Mucosa of gallbladder (tissue), 1 donor: ENCODE data around the gene SLC22A23. TPM values are rescaled to one million over a fixed set of nuclear protein-coding genes. Genes with fewer than 3 reads are reported as not detected.

Source experiments
- DNase-seq: peaks from one replicate; pipeline ENCODE4 v3.0.0-alpha.2; 2020; ENCODE audit warnings: low spot score
- total RNA-seq: library from RNA; stranded (reverse); gene quantifications from one replicate; pipeline ENCODE4 v1.2.1, GENCODE V29; 2021
- donor health status: DM: no; HTN: no; CAD: no.

The SLC22A23 gene
- total RNA-seq, 1 donor from 2014 or later, result 46.0 TPM

DNA sequence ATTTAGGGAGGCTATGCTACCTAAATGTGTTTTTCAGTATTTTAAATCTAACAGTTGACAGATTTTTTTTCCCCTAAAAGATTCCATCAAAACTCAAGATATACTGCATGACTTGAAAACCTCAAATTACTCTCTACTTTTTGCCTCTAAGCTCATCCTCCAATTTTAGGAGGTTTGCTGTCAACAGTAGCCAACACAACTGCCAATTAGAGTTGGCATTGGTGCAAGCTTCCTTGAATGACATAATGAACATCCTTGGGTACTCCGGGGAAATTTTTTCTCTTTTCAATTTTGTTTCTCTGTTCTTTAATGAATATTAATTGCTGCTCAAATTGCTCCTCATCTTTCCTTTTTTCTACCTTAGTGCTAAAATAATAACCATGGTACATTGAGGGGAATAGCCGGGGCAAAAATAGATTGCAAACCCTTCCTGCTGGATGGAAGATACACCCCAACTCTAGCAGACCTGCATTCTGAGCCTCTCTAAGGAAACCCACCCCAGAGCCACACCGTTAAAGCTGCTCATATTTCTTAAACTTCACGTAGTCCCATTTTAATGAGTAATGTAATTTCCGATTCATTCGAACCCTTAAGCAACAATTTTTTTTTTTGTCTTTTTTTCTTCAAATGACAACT is 34.3 kb downstream of the SLC22A23 start:
- DNase-seq, result no peak

DNA sequence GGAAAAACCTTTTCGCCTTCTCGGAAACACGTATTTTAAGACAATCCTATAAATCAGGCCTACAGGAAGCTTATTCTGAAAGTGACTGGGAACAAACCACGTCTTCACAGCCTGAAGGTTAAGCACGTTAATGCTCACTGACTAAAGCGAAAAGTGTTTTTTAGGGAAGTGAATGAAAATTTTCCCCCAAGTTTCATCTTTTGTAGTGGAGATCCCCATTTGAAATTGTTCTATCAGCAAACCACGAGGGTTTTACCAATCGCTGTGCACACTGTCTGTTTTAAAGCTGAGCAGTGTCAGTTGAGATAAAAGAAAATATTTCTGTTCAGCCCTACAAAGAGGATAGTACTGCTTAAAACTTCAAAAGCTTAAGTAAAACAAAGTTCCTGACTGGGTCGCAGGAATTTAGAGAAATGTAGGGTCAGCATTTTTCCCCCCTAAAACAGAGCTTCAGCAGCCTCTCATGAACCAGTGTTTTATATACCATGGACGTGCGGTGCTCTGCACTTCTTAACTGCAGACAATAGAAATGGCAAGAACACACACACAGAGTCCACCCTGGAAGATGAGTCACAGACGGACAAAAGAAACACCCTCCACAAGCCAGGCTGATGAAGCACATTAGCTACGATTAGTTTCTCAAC is 34.9 kb downstream of the SLC22A23 start:
- no peak for DNase-seq

DNA sequence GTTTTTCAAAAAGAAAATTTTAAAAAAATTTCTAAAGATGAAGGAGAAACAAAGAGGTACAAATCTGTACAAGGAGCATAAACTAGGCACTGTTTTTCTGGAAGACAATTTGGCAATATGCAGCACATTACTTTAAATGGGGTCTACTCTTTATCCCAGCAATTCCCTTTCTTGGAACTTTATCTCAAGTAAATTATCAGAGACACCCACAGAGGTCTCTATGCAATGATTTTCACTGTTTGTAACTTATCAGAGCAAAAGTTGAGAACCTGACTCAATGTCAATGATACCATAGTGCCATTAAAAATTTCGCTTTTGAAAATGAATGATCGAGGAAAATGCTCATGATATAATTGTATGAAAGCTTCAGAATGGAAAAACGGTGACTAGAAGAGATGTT is 35.7 kb downstream of the SLC22A23 start:
- DNase-seq, result no peak

DNA sequence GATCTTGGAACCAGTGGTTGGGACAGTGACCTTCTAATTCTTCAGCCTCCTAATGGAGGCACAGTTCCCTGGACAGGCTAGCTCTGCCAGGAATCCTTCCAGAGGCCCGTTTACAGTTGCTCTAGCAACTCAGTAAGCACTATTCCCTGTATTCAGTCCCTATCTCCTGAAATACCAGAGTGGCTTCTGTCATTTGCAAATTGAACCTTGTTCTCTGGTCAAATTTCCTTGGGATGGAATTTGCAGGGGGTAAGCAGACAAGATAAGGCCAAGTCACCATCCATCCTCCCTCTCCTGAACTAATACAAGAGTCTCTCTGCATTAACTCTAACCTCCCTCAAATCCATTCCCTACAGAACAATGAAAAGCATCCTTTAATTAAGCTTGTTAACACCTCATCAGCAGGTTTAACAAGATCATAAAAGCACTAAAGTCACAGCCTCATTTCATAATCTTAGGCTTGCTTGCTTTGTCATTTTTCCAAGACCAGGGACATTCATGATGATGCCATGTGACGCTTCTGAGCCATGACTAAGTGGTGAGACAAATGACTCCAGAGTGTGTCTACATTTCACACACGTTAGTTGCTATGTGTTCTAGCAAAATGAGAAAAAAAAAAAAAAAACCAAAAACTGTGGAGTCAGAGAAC is 37.1 kb downstream of the SLC22A23 start:
- DNase-seq, result no peak

DNA sequence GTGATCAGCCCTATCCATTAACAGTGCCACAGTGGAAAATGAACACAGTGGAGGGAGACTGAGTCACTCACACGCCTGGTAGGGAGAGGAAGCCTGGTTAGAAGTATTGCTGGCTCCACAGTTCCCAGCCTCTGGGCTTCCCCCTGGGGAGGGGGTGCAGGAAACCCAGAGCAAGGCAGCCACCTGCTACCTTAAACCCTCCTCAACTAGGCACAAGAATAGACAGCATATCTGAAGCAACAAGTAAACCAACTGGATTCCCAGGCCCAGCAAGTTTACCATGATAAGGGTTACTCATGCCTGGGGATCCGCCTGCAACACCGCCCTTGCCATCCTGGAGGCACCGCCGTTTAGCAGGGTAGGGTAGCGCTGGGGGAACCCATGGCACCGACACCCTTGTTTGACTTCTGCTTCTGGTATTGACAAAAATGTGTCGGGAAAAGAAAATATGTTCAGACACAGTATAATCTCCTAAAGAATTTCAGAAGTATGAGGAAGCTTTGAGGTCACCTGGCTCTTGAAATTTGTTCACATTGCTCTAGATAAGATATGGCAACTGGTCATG is 38.3 kb downstream of the SLC22A23 start:
- peak; percentile 57 for DNase-seq

DNA sequence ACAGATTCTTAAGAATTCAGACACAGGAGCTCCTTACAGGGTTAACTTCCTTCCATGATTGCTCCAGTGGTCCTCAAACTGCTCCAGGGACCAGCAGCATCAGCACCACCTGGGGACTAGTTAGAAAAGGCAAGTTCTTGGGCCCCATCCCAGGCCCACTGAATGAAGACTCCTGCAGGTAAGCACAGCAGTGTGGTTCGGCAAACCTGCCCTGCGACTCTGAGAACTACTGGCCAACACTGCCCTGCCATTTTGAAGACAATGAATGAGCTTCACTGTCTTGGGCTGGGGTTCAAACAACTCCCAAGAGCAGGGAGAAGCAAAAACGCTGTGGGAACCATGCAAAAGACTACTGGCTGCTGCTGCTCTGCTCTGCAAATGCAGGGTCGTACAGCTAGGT is 39.4 kb downstream of the SLC22A23 start:
- no peak for DNase-seq

DNA sequence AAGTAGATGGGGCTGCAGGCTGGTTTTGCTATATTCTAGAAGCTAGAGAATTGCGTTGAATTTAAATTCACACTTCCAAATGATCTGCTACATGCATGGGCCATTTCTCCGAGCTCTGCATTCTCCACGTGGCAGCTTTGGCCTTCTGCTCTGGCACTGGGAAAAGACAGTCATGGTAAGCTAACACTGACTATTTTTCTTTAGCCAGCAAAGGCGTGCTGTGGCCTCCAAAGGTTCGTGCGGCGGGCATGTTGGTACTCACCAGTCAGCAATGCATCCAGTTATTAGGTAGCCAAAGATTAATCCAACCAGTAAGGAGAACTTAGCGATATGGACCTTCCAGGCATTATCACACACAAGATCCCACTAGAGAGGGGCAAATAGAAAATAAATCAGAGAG is 41.4 kb downstream of the SLC22A23 start:
- no peak for DNase-seq

DNA sequence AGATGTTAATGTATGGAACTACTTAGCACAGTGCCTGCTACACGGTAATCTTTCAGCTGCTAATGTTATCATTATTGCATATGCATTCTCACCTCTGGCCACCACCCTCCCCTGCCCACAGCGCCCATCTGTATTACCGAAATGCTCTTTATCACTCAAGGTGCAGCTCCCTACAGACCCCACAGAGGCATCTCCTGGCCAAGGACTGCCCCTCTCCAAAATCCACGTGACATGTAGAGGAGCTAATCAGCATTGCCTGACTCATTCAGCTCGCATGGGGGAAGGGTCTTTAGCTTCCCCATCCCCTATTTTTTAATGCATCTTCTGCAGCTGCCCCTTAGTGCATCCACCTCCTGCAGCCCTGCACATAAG is 41.8 kb downstream of the SLC22A23 start:
- DNase-seq, result no peak

DNA sequence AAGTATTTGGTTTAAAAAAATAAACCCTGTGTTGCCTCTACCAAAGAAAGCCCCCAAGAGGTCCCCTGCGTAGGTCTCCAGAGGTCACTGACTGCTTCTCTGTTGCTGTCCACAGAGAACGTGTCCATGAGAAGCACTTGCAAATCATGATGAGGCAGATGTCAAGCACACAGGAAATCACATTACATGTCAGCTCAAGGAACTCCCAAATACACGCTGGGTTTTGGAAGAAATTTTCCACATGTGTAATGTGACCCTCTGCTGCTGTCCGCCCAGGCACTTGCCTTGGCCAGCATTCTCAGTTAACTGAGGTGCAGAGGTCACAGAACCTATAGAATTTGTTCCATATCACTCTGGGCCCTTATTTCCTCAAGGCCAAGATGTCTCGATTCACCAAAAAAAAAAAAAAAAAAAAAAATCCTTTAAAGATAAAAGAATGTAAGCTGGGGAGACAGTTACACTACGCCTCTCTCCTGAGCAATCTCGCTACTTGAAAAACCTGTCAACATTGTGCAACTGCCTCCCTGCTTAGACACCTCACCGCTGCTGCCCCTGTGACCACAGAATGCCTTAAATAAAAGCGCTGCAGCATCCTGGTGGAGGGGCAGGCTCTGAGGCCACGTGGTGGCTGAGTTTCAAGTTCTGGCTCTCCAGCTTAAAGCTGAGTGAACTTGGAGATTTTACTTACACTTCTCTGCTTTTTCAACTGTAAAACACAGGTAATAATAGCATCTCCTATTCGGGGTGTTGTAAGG is 42.3 kb downstream of the SLC22A23 start:
- no peak for DNase-seq

DNA sequence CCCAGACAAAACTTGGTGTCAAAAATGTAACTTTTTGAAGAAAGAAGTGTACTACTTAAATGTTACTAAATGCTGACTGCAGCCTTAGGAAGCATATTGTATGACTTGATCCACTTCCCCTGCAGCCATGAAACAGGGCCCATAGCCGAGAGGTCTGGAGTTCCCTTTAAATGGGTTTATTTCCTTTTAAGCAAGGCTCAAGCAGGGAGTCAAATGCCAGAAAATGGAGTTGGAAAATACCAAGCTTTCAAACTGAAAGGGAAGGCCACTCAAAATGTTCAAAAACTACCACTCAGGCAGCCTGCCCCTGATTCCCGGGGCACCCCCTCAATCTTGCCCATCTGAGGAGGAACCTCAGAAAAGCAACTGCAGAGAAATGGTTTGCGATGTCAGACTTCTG is 43.3 kb downstream of the SLC22A23 start:
- no peak for DNase-seq

DNA sequence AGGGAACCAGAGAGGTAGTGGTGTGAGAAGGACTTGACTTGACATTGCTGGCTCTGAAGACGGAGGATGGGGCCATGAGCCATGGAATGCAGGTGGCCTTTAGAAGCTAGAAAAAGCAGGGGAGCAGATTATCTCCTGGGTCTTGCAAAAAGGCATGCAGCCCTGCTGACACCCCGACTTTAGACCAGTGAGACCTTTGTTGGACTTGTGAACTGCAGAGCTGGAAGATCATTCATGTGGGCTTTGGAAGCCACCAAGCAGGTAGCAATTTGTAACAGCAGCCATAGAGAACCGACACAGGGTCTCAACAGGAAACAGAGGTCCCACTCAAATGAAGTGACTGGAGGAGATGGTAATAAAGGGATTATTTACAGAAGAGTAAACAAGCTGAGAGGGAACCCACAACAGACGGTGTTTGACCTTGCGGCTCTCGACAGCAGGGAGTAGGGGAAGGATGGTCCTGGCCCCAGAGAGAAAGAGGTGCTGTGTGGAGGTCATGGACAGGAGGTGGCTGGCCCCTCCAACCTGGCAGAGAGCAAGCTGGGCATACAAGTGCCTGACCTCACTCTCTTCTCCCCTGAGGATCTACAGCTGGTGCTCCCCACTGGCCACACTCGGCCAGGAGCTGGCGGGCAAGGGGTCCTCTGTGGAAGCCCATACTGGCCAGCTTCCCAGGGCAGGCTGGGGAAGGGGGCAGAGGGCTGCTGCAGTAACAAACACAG is 43.9 kb downstream of the SLC22A23 start:
- no peak for DNase-seq

DNA sequence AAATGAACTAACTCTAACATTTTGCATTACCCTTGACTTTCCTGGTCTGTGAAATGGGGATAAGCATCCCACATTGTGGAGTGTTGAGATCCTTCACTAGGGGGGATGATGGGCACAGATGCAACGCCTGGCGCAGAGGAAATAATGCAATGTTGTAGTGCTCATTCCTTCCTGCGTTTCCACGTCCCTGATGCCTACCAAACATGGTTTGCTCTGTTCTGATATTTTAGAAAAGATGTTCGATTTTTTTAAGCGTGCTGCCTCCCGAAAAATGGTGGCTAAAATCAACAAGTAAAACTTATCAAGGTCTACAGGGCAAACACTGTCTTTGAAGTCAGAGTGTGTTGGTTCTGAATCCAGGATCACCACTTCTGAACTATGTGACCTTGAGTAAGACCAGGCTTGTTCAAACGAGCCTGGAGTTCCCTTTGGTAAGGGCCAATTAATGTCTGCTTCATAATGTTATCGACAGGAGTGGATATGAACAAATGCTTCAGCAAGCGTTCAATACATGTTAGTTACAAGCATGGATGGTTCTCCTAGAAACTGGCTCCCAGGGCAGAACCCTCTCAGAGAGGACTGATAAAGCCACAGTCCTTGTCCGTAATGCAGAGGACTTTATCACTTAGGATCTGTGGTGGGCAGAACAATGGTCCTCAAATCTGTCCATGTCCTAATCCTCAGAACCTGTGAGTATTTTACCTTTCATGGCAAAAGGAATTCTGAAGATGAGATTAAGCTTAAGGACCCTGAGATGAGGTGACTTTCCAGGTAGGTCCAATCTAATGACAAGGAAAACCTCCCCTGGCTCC is 44.7 kb downstream of the SLC22A23 start:
- no peak for DNase-seq

DNA sequence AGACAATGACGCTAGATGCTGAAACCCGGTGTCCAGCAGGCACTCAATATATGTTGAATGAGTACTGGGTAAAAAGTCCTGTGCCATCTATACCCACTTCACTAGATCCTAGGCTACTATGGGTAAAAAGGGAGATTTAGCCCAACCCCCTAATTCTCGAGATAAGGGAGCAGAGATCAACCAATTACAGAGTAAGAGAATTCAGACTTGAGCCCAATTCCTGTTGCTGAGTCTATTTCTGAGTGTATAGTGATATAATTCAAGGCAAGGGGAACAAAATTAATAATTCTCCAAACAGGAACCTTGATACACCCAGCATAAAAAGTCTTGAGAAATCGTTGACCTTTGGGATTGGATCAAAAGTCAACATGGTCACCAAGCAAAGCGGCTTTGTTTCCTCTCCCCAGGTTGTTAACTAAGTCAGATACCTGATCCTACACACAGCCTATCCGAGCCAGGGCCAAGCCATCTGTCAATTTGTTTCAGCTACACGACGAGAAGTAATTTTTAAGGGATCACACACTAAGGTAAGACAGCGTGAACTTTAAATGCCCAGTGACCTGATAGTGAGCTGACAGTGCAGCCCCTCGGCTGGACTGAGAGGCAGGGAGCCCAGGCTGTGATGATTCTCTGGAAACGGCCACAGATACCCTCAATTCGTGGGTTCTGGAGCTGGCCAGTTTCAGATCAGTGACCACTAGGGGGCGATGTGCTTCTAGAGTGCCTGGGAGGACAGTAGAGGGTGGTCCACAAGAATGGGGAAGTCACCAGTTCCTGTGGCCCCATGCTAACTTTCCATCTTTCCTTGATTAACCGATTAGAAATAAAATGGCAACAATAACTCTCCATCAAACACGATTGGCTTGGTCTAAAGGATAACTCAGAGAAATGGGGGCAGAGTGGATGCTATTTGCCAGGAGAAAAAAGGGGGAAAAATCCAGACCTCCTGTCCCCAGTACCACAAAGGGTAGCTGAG is 46.2 kb downstream of the SLC22A23 start:
- peak; percentile 53 for DNase-seq

DNA sequence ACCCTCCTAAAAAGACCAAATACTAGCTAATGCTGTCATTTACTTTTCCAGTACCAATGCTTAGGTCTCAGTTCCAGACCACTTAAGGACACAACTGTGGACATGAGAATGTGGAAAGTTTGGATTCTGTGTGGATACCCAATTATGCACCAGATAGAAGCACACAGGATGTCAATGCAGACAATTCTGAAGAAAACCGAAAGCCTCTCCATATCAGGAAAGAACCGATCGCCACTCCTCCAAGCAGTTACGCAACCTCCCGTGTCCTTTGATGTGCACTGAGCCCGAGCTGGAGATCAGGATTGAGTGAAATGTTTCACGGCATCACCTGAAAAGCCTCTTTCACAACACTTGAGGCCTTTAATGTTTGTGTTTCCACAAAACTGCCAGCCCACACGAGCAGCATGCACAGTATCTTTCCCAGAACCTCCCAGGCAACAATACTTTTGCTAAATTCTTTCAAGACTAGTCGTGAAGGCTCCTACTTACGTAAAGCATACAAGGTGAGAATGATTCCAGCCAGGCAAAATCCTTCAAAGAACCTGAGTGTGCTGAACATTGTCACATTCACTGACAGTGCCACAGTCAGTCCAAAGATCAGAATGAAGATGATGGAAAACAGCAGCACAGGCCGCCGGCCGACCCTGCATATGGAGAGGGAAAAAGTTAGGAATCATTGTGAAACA is 47.0 kb downstream of the SLC22A23 start:
- peak; percentile 74 for DNase-seq

DNA sequence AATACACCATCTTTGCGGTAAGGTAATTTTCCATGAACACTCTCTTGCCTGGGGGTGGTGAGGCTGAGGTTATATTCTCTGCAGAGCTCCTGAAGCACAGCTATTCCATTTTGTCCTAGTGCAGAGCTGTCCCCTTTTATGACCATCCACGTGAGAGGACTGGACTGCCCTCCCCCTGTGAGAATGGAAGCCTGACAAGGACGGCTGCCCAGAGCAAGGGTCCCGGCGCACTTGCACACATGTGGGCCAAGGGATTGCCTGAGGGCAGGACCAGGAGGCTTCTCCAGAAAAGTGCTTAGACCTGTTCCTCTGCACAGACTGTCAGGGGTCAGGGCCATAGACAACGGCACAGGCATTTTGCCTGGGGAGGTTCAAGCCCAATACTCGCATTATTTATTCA is 48.2 kb downstream of the SLC22A23 start:
- DNase-seq, result no peak

DNA sequence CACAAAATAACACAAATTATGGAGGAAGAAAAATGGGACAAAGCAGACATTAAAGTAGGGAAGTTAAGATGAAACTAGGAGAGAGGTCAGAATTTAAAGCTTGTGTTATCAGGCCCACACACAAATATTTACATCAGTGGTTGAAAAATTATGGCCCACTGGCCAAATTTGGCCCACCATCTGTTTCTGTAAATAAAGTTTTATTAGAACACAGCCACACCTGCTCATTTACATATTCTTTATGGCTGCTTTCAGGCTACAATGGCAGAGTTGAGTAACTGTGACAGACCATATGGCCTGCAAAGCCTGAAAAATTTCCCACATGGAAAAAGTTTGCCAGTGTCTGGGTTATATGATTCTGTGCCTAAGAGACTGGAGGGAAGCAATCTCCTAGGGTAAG is 49.0 kb downstream of the SLC22A23 start:
- no peak for DNase-seq

DNA sequence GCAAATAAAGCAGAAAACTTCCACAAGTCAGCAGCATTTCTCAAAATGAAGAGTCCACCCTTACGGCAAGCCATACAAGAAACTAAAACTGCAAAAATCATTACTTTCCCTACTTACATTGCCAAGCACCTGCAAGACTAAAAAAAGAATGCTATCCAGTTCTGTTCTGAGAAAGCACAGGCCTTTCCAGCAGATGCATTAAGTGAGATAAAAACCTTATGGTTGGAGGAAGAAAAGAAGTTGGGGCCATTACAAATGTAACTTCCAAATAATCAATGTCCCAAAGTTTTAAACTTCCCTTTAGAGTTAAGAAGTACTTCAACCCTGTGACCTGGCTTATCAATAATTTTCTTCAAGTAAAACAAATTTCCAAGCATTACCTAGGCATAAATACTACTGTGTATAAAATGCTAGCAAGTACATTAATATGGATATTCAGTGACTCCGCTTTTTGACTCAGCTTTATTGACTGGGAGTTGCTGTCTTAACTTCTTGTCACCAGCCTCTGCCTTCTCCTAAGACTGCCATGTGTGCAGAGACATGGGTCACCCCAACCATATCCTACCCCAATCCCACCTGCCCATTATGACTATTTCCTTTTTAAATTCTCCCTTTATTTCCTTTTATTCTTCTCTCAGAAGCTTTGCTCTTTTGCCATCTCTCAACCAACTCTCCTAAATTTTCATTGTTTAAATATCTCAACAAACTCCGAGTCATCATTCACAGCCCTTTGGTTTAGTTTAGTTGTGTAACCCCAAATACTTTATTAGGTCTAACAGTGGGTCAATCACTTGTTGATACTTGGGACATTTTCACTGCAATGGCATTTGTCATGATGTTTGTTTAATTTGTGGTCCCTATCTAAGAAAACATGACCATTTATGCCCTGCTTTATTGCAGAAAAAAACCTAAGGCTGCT is 49.7 kb downstream of the SLC22A23 start:
- no peak for DNase-seq

DNA sequence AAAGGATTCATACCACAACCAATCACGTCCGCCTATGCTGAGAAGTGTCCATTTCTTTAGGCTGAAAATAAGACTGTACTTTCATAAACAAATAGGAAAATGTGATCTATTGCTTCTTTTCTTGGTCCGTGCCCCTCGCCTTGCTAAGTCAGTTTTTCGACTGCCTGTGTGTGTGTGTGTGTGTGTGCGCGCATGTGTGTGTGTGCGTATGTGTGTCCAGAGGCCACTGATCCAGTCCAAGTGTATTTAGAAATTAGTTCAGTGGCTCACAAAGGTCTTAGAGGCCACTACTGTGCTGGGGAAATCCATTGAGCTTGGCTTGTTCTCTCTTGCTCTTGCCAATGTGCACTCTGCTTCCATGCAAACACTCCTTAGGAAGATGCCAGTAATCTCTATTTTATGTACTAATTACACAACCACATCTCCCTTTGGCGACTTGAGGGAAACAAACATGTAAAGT is 50.5 kb downstream of the SLC22A23 start:
- DNase-seq, result no peak
